Stimulated activated memory B cell treated with anti-CD40 and anti-IgM and Interleukin-4, amounts not matched to agents 10 μg/mL and 1 μg/mL and 100 μg/mL, for 72 hours (primary cell): Measurements from ENCODE around the gene CACNG1.

ENCODE experiments used
- ATAC-seq: fragments of 150-1000 bp; cut with Tn5 transposase; 2 replicates; pipeline ENCODE4 v1.10.0; 2021
- H3K27ac Mint-ChIP-seq: one replicate; pipeline ENCODE4 v1.8.0; 2022; ENCODE audit warnings: mild to moderate bottlenecking, mixed read lengths
- H3K27me3 Mint-ChIP-seq: one replicate; pipeline ENCODE4 v1.8.0; 2022; ENCODE audit warnings: mixed read lengths
- H3K36me3 Mint-ChIP-seq: one replicate; pipeline ENCODE4 v1.8.0; 2022; ENCODE audit warnings: mixed read lengths
- H3K4me1 Mint-ChIP-seq: one replicate; pipeline ENCODE4 v1.8.0; 2022; ENCODE audit warnings: mixed read lengths
- H3K4me3 Mint-ChIP-seq: one replicate; pipeline ENCODE4 v1.8.0; 2022; ENCODE audit warnings: mild to moderate bottlenecking, moderate library complexity, mixed read lengths
- H3K9me3 Mint-ChIP-seq: one replicate; pipeline ENCODE4 v1.8.0; 2022; ENCODE audit warnings: mixed read lengths

The CACNG1 gene

GRCh38 chr17:67053438-67054000, 9.2 kb downstream of the CACNG1 start:
- H3K36me3 Mint-ChIP-seq, result peaks cover 16% of the 10 kb centered on the region
- no peaks in the 10 kb centered on the region for H3K27me3 Mint-ChIP-seq
- ATAC-seq, result no peak
- peaks cover 13% of the 10 kb centered on the region for H3K9me3 Mint-ChIP-seq
- H3K4me3 Mint-ChIP-seq, result no peak overlapping the region
- no peak overlapping the region for H3K27ac Mint-ChIP-seq
- peaks cover 13% of the 10 kb centered on the region for H3K4me1 Mint-ChIP-seq

- Mint-ChIP-seq H3K9me3 (peaks cover 8% of the 10 kb centered on the region), H3K4me3 (no peak overlapping the region), H3K4me1 (peaks cover 13% of the 10 kb centered on the region), H3K27ac (no peak overlapping the region), H3K27me3 (no peaks in the 10 kb centered on the region), H3K36me3 (peaks cover 12% of the 10 kb centered on the region)
- ATAC-seq, result no peak
These were observed 9.7 kb downstream of the CACNG1 start for GRCh38 chr17:67054011-67054591.

GRCh38 chr17:67054608-67055007, 10.3 kb downstream of the CACNG1 start:
- H3K27ac Mint-ChIP-seq, result no peak overlapping the region
- H3K4me3 Mint-ChIP-seq, result no peak overlapping the region
- no peaks in the 10 kb centered on the region for H3K27me3 Mint-ChIP-seq
- H3K9me3 Mint-ChIP-seq, result peaks cover 5% of the 10 kb centered on the region
- ATAC-seq, result no peak
- peaks cover 13% of the 10 kb centered on the region for H3K4me1 Mint-ChIP-seq
- peaks cover 17% of the 10 kb centered on the region for H3K36me3 Mint-ChIP-seq

GRCh38 chr17:67055041-67055443, 10.7 kb downstream of the CACNG1 start:
- Mint-ChIP-seq H3K9me3 (peaks cover 4% of the 10 kb centered on the region), H3K4me1 (peaks cover 13% of the 10 kb centered on the region), H3K27me3 (no peaks in the 10 kb centered on the region), H3K27ac (no peak overlapping the region), H3K4me3 (no peak overlapping the region), H3K36me3 (peaks cover 21% of the 10 kb centered on the region)
- ATAC-seq, result no peak

- no peak overlapping the region for H3K4me3 Mint-ChIP-seq
- H3K9me3 Mint-ChIP-seq, result peaks cover 8% of the 10 kb centered on the region
- peak; percentile 70 for ATAC-seq
- peaks cover 28% of the 10 kb centered on the region for H3K36me3 Mint-ChIP-seq
- no peaks in the 10 kb centered on the region for H3K27me3 Mint-ChIP-seq
- peaks cover 13% of the 10 kb centered on the region for H3K4me1 Mint-ChIP-seq
- H3K27ac Mint-ChIP-seq, result no peak overlapping the region
These were observed 11.7 kb downstream of the CACNG1 start for GRCh38 chr17:67055811-67056745.

- H3K27me3 Mint-ChIP-seq, result no peaks in the 10 kb centered on the region
- H3K36me3 Mint-ChIP-seq, result peaks cover 28% of the 10 kb centered on the region
- no peak overlapping the region for H3K4me3 Mint-ChIP-seq
- H3K9me3 Mint-ChIP-seq, result peaks cover 8% of the 10 kb centered on the region
- no peak for ATAC-seq
- peaks cover 13% of the 10 kb centered on the region for H3K4me1 Mint-ChIP-seq
- H3K27ac Mint-ChIP-seq, result no peak overlapping the region
These were observed 12.6 kb downstream of the CACNG1 start for GRCh38 chr17:67056746-67057490.

- peaks cover 8% of the 10 kb centered on the region for H3K9me3 Mint-ChIP-seq
- no peak overlapping the region for H3K27ac Mint-ChIP-seq
- peaks cover 13% of the 10 kb centered on the region for H3K4me1 Mint-ChIP-seq
- no peaks in the 10 kb centered on the region for H3K27me3 Mint-ChIP-seq
- H3K4me3 Mint-ChIP-seq, result no peak overlapping the region
- peaks cover 36% of the 10 kb centered on the region for H3K36me3 Mint-ChIP-seq
- no peak for ATAC-seq
These were observed 13.7 kb downstream of the CACNG1 start for GRCh38 chr17:67058036-67058435.

GRCh38 chr17:67059372-67059771, 15.0 kb downstream of the CACNG1 start:
- Mint-ChIP-seq H3K27ac (no peak overlapping the region), H3K27me3 (no peaks in the 10 kb centered on the region), H3K36me3 (peaks cover 46% of the 10 kb centered on the region), H3K4me1 (peaks cover 13% of the 10 kb centered on the region), H3K4me3 (no peak overlapping the region), H3K9me3 (peaks cover 8% of the 10 kb centered on the region)
- no peak for ATAC-seq

- H3K4me1 Mint-ChIP-seq, result no peaks in the 10 kb centered on the region
- H3K4me3 Mint-ChIP-seq, result no peak overlapping the region
- ATAC-seq, result no peak
- H3K36me3 Mint-ChIP-seq, result peaks cover 52% of the 10 kb centered on the region
- H3K27ac Mint-ChIP-seq, result no peak overlapping the region
- H3K27me3 Mint-ChIP-seq, result no peaks in the 10 kb centered on the region
- peaks cover 4% of the 10 kb centered on the region for H3K9me3 Mint-ChIP-seq
These were observed 18.8 kb downstream of the CACNG1 start for GRCh38 chr17:67063141-67063540.

- no peaks in the 10 kb centered on the region for H3K27me3 Mint-ChIP-seq
- H3K27ac Mint-ChIP-seq, result no peak overlapping the region
- H3K36me3 Mint-ChIP-seq, result peaks cover 40% of the 10 kb centered on the region
- H3K4me3 Mint-ChIP-seq, result no peak overlapping the region
- no peaks in the 10 kb centered on the region for H3K4me1 Mint-ChIP-seq
- no peak for ATAC-seq
- no peaks in the 10 kb centered on the region for H3K9me3 Mint-ChIP-seq
These were observed 22.4 kb downstream of the CACNG1 start for GRCh38 chr17:67066717-67067116.

- H3K9me3 Mint-ChIP-seq, result no peaks in the 10 kb centered on the region
- peaks cover 36% of the 10 kb centered on the region for H3K36me3 Mint-ChIP-seq
- H3K27ac Mint-ChIP-seq, result no peak overlapping the region
- ATAC-seq, result no peak
- no peak overlapping the region for H3K4me3 Mint-ChIP-seq
- no peaks in the 10 kb centered on the region for H3K27me3 Mint-ChIP-seq
- no peaks in the 10 kb centered on the region for H3K4me1 Mint-ChIP-seq
These were observed 23.5 kb downstream of the CACNG1 start for GRCh38 chr17:67067571-67068482.

GRCh38 chr17:67068999-67069398, 24.6 kb downstream of the CACNG1 start:
- H3K27ac Mint-ChIP-seq, result no peak overlapping the region
- no peak overlapping the region for H3K4me3 Mint-ChIP-seq

GRCh38 chr17:67069603-67070136, 25.3 kb downstream of the CACNG1 start:
- no peak for ATAC-seq
- no peak overlapping the region for H3K27ac Mint-ChIP-seq
- no peaks in the 10 kb centered on the region for H3K4me1 Mint-ChIP-seq
- peaks cover 38% of the 10 kb centered on the region for H3K36me3 Mint-ChIP-seq
- H3K4me3 Mint-ChIP-seq, result no peak overlapping the region
- no peaks in the 10 kb centered on the region for H3K27me3 Mint-ChIP-seq
- no peaks in the 10 kb centered on the region for H3K9me3 Mint-ChIP-seq

More at GRCh38 chr17:67068999-67069398, 24.6 kb downstream of the CACNG1 start:
- Mint-ChIP-seq H3K36me3 (peaks cover 35% of the 10 kb centered on the region), H3K27me3 (no peaks in the 10 kb centered on the region), H3K4me1 (no peaks in the 10 kb centered on the region), H3K9me3 (no peaks in the 10 kb centered on the region)
- no peak for ATAC-seq

- Mint-ChIP-seq H3K36me3 (peaks cover 49% of the 10 kb centered on the region), H3K9me3 (no peaks in the 10 kb centered on the region), H3K4me3 (no peak overlapping the region), H3K27me3 (no peaks in the 10 kb centered on the region), H3K27ac (no peak overlapping the region), H3K4me1 (no peaks in the 10 kb centered on the region)
- no peak for ATAC-seq
These were observed 27.2 kb downstream of the CACNG1 start for GRCh38 chr17:67071595-67071994.
